ENCODE results near the gene CA9. TPM values are rescaled to one million over a fixed set of nuclear protein-coding genes. Genes with fewer than 3 reads are reported as not detected.

Gene CA9
- total RNA-seq, 4 donors from 2014 or later, result 0.14 TPM; not detected in 3

DNA sequence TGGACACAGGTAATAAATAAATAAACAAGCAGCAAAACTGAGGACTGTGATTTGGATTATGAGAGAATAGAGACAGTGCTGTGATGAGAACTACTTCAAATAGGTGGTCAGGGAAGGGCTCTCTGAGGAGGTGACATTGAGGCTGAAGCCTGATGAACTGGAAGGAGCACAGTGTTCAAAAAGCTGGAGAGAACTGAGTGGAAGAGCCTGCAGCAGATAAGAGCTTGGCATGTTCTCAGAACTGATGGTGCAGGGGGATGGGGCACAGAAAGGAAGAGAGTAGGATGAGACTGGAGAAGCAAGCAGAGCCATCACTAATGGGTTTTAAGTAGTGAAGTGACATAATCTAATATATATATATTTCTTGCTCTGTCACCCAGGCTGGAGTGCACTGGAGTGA lies 27.2 kb downstream of the CA9 start:
- no peaks in the 10 kb centered on the region for H3K4me1 ChIP-seq
- TF ChIP-seq, protein P1, sequence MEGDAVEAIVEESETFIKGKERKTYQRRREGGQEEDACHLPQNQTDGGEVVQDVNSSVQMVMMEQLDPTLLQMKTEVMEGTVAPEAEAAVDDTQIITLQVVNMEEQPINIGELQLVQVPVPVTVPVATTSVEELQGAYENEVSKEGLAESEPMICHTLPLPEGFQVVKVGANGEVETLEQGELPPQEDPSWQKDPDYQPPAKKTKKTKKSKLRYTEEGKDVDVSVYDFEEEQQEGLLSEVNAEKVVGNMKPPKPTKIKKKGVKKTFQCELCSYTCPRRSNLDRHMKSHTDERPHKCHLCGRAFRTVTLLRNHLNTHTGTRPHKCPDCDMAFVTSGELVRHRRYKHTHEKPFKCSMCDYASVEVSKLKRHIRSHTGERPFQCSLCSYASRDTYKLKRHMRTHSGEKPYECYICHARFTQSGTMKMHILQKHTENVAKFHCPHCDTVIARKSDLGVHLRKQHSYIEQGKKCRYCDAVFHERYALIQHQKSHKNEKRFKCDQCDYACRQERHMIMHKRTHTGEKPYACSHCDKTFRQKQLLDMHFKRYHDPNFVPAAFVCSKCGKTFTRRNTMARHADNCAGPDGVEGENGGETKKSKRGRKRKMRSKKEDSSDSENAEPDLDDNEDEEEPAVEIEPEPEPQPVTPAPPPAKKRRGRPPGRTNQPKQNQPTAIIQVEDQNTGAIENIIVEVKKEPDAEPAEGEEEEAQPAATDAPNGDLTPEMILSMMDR (IDR thresholded peaks at IDR 0.05), result no peak
- no peak for TF ChIP-seq POLR2A (IDR thresholded peaks at IDR 0.05)
- intact Hi-C loops (cut with DNase I; ENCODE audit: low total_unique reads), result no loop called here
- no peak overlapping the region for H3K4me3 ChIP-seq
- no peaks in the 10 kb centered on the region for H3K9me3 ChIP-seq
- H3K27me3 ChIP-seq, result no peaks in the 10 kb centered on the region
- no peaks in the 10 kb centered on the region for H3K36me3 ChIP-seq
- H3K27ac ChIP-seq, result no peak overlapping the region
- DNase-seq, result no peak

DNA sequence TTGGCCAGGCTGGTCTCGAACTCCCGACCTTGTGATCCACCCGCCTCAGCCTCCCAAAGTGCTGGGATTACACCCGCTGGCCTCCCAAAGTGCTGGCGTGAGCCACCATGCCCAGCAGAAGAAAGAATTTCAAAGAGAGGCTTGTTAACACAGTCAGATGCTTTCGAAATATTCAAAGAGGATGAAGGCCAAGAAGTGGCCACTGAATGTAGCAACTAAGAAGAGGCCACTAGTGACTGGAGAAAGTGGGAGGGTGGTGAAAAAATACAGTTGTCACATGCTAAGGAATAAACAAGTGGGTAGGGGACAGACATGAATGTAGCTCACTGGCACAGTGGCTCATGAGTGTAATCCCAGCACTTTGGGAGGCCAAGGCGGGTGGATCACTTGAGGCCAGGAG lies 29.0 kb downstream of the CA9 start:
- DNase-seq, result no peak
- TF ChIP-seq, protein P1 (IDR thresholded peaks at IDR 0.05), result no peak
- no peak for TF ChIP-seq POLR2A (IDR thresholded peaks at IDR 0.05)
- Histone ChIP-seq H3K36me3 (no peaks in the 10 kb centered on the region), H3K4me1 (no peaks in the 10 kb centered on the region), H3K9me3 (no peaks in the 10 kb centered on the region), H3K4me3 (no peak overlapping the region), H3K27me3 (no peaks in the 10 kb centered on the region), H3K27ac (no peak overlapping the region)
- intact Hi-C loops (cut with DNase I; ENCODE audit: low total_unique reads), result no loop called here

DNA sequence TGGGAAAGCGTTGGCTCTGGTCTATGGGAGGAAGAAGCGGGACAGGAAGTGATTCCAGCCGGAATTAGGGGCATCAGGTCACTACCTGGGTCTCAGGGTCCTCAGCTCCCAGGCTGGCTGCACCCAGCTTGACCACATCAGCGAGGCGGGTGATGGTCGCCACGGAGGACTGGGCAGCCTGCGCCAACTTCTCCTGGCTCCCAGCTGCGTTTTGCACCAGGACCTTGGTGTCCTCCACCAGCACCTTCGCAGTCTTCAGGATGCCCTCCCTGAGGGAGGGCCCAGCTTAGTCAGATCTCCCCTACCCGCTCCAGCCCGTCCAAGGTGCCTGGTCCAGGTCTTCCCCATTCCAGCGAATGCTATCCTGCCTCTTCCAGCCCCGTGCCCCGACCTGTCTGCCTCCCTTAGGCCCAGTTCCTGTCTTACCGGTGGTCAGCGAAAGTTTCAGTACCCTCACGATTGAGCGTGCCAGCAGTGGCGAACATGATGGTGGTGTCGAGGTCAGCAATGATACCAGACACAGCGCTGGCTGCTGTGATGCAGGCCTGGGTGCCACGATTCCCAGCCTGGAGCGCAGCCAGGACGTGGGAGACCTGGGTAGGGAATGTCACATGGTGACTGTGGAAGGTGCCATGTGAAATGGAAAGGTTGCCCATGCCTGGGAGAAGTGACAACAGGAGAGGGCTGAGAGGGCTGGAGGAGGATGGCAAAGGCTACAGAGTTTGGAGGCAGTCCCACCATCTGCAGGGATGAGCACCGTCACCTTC lies 30.4 kb downstream of the CA9 start:
- DNase-seq, result no peak
- intact Hi-C loops (cut with DNase I; ENCODE audit: low total_unique reads), result no loop called here
- TF ChIP-seq, protein P1 (IDR thresholded peaks at IDR 0.05), result no peak
- no peak for TF ChIP-seq POLR2A (IDR thresholded peaks at IDR 0.05)
- H3K27me3 ChIP-seq, result no peaks in the 10 kb centered on the region
- H3K4me3 ChIP-seq, result no peak overlapping the region
- H3K36me3 ChIP-seq, result no peaks in the 10 kb centered on the region
- H3K4me1 ChIP-seq, result no peaks in the 10 kb centered on the region
- no peak overlapping the region for H3K27ac ChIP-seq
- no peaks in the 10 kb centered on the region for H3K9me3 ChIP-seq

DNA sequence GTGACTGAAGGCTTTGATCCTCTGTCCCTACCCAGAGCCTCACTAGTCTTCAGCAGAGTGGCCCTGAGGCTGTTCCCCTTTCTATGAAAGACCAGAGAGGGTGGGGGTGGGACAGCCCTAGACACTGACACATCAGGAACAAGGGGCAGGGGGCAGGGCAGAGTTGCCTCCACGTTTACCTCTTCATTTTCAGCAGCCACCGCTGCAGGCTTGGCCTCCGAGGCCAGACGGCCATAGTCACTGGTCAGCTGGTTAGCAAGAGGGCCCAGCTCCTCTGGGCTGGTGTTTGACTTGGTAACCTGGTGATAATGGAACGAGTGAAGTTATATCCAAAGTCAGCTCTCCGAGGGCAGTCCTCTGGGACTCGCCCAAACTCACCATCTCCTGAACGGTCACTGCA lies 31.6 kb downstream of the CA9 start:
- intact Hi-C loops (cut with DNase I; ENCODE audit: low total_unique reads), result no loop called here
- H3K36me3 ChIP-seq, result no peaks in the 10 kb centered on the region
- TF ChIP-seq, protein P1 (IDR thresholded peaks at IDR 0.05), result no peak
- no peak for TF ChIP-seq POLR2A (IDR thresholded peaks at IDR 0.05)
- no peaks in the 10 kb centered on the region for H3K27me3 ChIP-seq
- no peaks in the 10 kb centered on the region for H3K9me3 ChIP-seq
- no peak overlapping the region for H3K27ac ChIP-seq
- DNase-seq, result no peak
- H3K4me1 ChIP-seq, result no peaks in the 10 kb centered on the region
- no peak overlapping the region for H3K4me3 ChIP-seq

DNA sequence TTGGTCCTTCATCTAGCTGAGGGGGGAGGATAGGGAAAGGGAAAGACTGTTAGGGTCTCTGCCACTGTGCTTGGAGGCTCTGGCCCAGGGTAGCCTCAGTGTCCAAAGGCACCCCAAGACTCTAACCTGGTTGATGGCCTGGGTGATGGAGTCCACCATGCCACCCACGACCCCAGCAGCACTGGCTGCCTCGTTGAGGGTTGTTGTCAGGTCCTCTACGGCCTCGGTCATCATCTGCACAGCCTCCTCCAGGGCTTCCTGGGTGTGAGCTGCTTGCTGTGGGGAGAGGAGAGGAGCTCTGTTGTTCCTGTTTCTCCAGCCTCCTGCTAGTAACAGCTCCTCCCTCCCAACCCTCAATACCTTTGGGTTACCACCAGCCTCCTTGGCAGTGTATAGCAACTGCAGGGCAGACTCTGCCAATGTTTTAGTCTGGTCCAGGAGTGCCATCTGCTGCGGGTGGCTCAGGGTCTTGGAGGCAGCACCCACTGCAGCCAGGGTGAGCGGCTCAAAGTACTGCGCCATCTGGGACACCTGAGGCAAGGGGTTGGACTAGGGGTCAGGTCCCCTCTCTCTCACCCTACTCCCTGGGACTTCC lies 32.2 kb downstream of the CA9 start:
- intact Hi-C loops (cut with DNase I; ENCODE audit: low total_unique reads), result no loop called here
- DNase-seq, result no peak
- H3K4me1 ChIP-seq, result no peaks in the 10 kb centered on the region
- TF ChIP-seq, protein P1 (IDR thresholded peaks at IDR 0.05), result no peak
- TF ChIP-seq POLR2A (IDR thresholded peaks at IDR 0.05), result no peak
- no peaks in the 10 kb centered on the region for H3K36me3 ChIP-seq
- H3K27ac ChIP-seq, result no peak overlapping the region
- no peaks in the 10 kb centered on the region for H3K9me3 ChIP-seq
- no peak overlapping the region for H3K4me3 ChIP-seq
- H3K27me3 ChIP-seq, result no peaks in the 10 kb centered on the region

Data from uterus (tissue), 4 donors.